IMR-90 (cell line): ENCODE data around the gene SLC9A9. TPM values are rescaled to one million over a fixed set of nuclear protein-coding genes. Genes with fewer than 3 reads are reported as not detected.

Experiments
- ATAC-seq: fragments of 200-7000 bp; cut with Tn5 transposase; 2 replicates; pipeline ENCODE4 v1.9.1; 2020; ENCODE audit warnings: low read depth, mild to moderate bottlenecking, moderate library complexity
- BruUV-seq: library from RNA; stranded (reverse); fragments of 400-500 nt; replicated peaks from 2 replicates; lab custom pipeline; 2021; lab: Mats Ljungman, UMichigan
- CTCF ChIA-PET: fragments of 300-600 bp; formaldehyde crosslinking; extraction: SDS; loops from one replicate; lab custom pipeline; 2021; ENCODE audit warnings: antibody characterized with exemption; lab: Yijun Ruan, JAX
- POLR2A ChIA-PET: fragments of 300-600 bp; sonication (Branson Sonifier 250); formaldehyde crosslinking; loops from one replicate; lab custom pipeline; 2022; ENCODE audit warnings: antibody characterized with exemption; ENCODE audit not compliant: unreplicated experiment; lab: Charles Lee
- DNase-seq: peaks from one replicate; pipeline ENCODE4 v3.0.0; 2013
- H2AFZ ChIP-seq: replicated peaks from 2 replicates; pipeline ENCODE3; 2013; ENCODE audit warnings: low read length, mild to moderate bottlenecking; ENCODE audit not compliant: poor library complexity
- H2AK5ac ChIP-seq: 2 replicates; pipeline ENCODE4 v1.6.1; 2013; ENCODE audit warnings: low read depth, low read length, inconsistent platforms
- H2AK9ac ChIP-seq: replicated peaks from 2 replicates; pipeline ENCODE3; 2013; ENCODE audit warnings: mild to moderate bottlenecking, low read depth, low read length, moderate library complexity; ENCODE audit not compliant: poor library complexity
- H2BK120ac ChIP-seq: 2 replicates; pipeline ENCODE4 v1.6.1; 2013; ENCODE audit warnings: low read depth, low read length, inconsistent platforms
- H2BK15ac ChIP-seq: 3 replicates; pipeline ENCODE4 v1.6.1; 2013; ENCODE audit warnings: low read depth, low read length, inconsistent platforms
- H2BK20ac ChIP-seq: 2 replicates; pipeline ENCODE4 v1.6.1; 2013; ENCODE audit warnings: low read depth, mild to moderate bottlenecking, inconsistent platforms, low read length, moderate library complexity
- H2BK5ac ChIP-seq: 2 replicates; pipeline ENCODE4 v1.6.1; 2013; ENCODE audit warnings: mild to moderate bottlenecking, low read depth, low read length, inconsistent platforms; ENCODE audit not compliant: poor library complexity, severe bottlenecking
- H3K14ac ChIP-seq: replicated peaks from 2 replicates; pipeline ENCODE4 v1.6.1; 2013; ENCODE audit warnings: low read depth, low read length, inconsistent platforms
- H3K18ac ChIP-seq: 2 replicates; pipeline ENCODE4 v1.6.1; 2013; ENCODE audit warnings: low read depth, low read length, control low read depth
- H3K23ac ChIP-seq: 2 replicates; pipeline ENCODE4 v1.6.1; 2013; ENCODE audit warnings: low read depth, low read length, inconsistent platforms
- H3K27ac ChIP-seq: 2 replicates; pipeline ENCODE4 v1.5.1; 2013; ENCODE audit warnings: mild to moderate bottlenecking, control low read depth, low read length; ENCODE audit not compliant: insufficient read depth
- H3K27me3 ChIP-seq: 2 replicates; pipeline ENCODE4 v1.6.1; 2013; ENCODE audit warnings: low read length; ENCODE audit not compliant: control insufficient read depth, insufficient read depth
- H3K36me3 ChIP-seq: 2 replicates; pipeline ENCODE4 v1.6.1; 2013; ENCODE audit warnings: low read length, mixed read lengths; ENCODE audit not compliant: control insufficient read depth, insufficient read depth
- H3K4ac ChIP-seq: 2 replicates; pipeline ENCODE4 v1.6.1; 2013; ENCODE audit warnings: low read depth, low read length, inconsistent platforms
- H3K4me1 ChIP-seq: 2 replicates; pipeline ENCODE4 v1.6.1; 2013; ENCODE audit warnings: low read length, mixed read lengths; ENCODE audit not compliant: control insufficient read depth, insufficient read depth
- H3K4me2 ChIP-seq: 2 replicates; pipeline ENCODE4 v1.6.1; 2013; ENCODE audit warnings: low read depth, mild to moderate bottlenecking, control low read depth, low read length, moderate library complexity
- H3K4me3 ChIP-seq: 2 replicates; pipeline ENCODE4 v1.5.1; 2013; ENCODE audit warnings: low read depth, mild to moderate bottlenecking, control low read depth, low read length, moderate library complexity; ENCODE audit not compliant: insufficient read depth
- H3K56ac ChIP-seq: 2 replicates; pipeline ENCODE4 v1.6.1; 2013; ENCODE audit warnings: low read length, inconsistent platforms; ENCODE audit not compliant: insufficient read depth; ENCODE audit errors: extremely low read depth
- H3K79me1 ChIP-seq, 2 experiments: 2 replicates each; pipeline ENCODE4 v1.6.1; 2013; ENCODE audit warnings: low read length in 2 of 2, inconsistent platforms in 1 of 2, low read depth in 1 of 2
- H3K9ac ChIP-seq: 2 replicates; pipeline ENCODE4 v1.6.1; 2013; ENCODE audit warnings: low read depth, low read length, control low read depth
- H3K9me1 ChIP-seq: 2 replicates; pipeline ENCODE4 v1.6.1; 2013; ENCODE audit warnings: low read length, inconsistent platforms; ENCODE audit not compliant: insufficient read depth
- H3K9me3 ChIP-seq: 2 replicates; pipeline ENCODE4 v1.6.1; 2013; ENCODE audit warnings: low read length; ENCODE audit not compliant: control insufficient read depth, insufficient read depth
- H4K20me1 ChIP-seq: 2 replicates; pipeline ENCODE4 v1.6.1; 2013; ENCODE audit warnings: low read length, inconsistent platforms; ENCODE audit not compliant: insufficient read depth
- H4K5ac ChIP-seq: 2 replicates; pipeline ENCODE4 v1.6.1; 2013; ENCODE audit warnings: mild to moderate bottlenecking, low read depth, low read length, control low read depth
- H4K8ac ChIP-seq, 2 experiments: 2 replicates each; pipeline ENCODE4 v1.6.1; 2013; ENCODE audit warnings: low read depth in 2 of 2, low read length in 2 of 2, control low read depth in 1 of 2, inconsistent platforms in 1 of 2
- H4K91ac ChIP-seq: 2 replicates; pipeline ENCODE4 v1.6.1; 2013; ENCODE audit warnings: low read depth, low read length, inconsistent platforms; ENCODE audit not compliant: insufficient read depth
- BHLHE40 ChIP-seq: fragments of 150-350 bp; IDR thresholded peaks from 2 replicates; pipeline ENCODE4 v1.6.1; 2016; ENCODE audit warnings: mild to moderate bottlenecking, low read depth, low read length
- CEBPB ChIP-seq: IDR thresholded peaks from 2 replicates; pipeline ENCODE4 v1.6.1; 2012; ENCODE audit warnings: low read depth, low read length, improper control_type of control experiment
- MAFK ChIP-seq: IDR thresholded peaks from 2 replicates; pipeline ENCODE4 v1.6.1; 2012; ENCODE audit warnings: low read depth, low read length, improper control_type of control experiment
- MAZ ChIP-seq: IDR thresholded peaks from 2 replicates; pipeline ENCODE4 v1.6.1; 2012; ENCODE audit warnings: low read depth, mild to moderate bottlenecking, low read length, improper control_type of control experiment, moderate library complexity, borderline replicate concordance
- MXI1 ChIP-seq: IDR thresholded peaks from 2 replicates; pipeline ENCODE4 v1.6.1; 2012; ENCODE audit warnings: low read depth, mild to moderate bottlenecking, low read length, moderate library complexity, borderline replicate concordance
- POLR2A ChIP-seq: IDR thresholded peaks from 2 replicates; pipeline ENCODE4 v1.6.1; 2012; ENCODE audit warnings: mild to moderate bottlenecking, low read depth, low read length
- RAD21 ChIP-seq: IDR thresholded peaks from 2 replicates; pipeline ENCODE4 v1.6.1; 2012; ENCODE audit warnings: low read length, improper control_type of control experiment
- RCOR1 ChIP-seq: IDR thresholded peaks from 2 replicates; pipeline ENCODE4 v1.6.1; 2012; ENCODE audit warnings: mild to moderate bottlenecking, low read length, improper control_type of control experiment; ENCODE audit not compliant: insufficient replicate concordance
- SMC3 ChIP-seq: fragments of 150-350 bp; IDR thresholded peaks from 2 replicates; pipeline ENCODE4 v1.6.1; 2016; ENCODE audit warnings: low read depth, mild to moderate bottlenecking, antibody characterized with exemption, low read length, moderate library complexity
- WGBS, 2 experiments: methylation state at CpG; one replicate each; pipeline versions ENCODE4 v1.1.5 to v1.1.7; 2013; ENCODE audit warnings: missing lambda C conversion rate in 2 of 2; ENCODE audit not compliant: insufficient read length in 1 of 2; ENCODE audit errors: extremely low coverage in 2 of 2; 5-methylcytosine and 5-hydroxymethylcytosine counted together
- dilution Hi-C: fragments of 300-500 bp; cut with HindIII; formaldehyde crosslinking; loops from one replicate; pipeline ENCODE4 v1.14.3; 2018; ENCODE audit warnings: low sequenced_read_pairs; ENCODE audit not compliant: unreplicated experiment
- in situ Hi-C: fragments of 300-500 bp; cut with MboI; formaldehyde crosslinking; loops from 3 replicates; pipeline ENCODE4 v1.14.3; 2019; ENCODE audit warnings: low sequenced_read_pairs, inconsistent platforms, mixed read lengths
- intact Hi-C: fragments of 100-400 bp; cut with micrococcal nuclease; formaldehyde crosslinking; loops from 2 replicates; pipeline ENCODE4 v1.10.0; 2022
- polyA plus RNA-seq, 3 experiments: library from polyadenylated mRNA; depleted of rRNA; stranded (reverse); fragments of >200 nt; gene quantifications; 2 replicates each; pipeline ENCODE4 v1.2.3, GENCODE V29; 2012; ENCODE audit warnings: low replicate concordance in 1 of 3
- total RNA-seq: library from RNA; depleted of rRNA; stranded (reverse); fragments of >200 nt; gene quantifications from 2 replicates; pipeline ENCODE4 v1.2.3, GENCODE V29; 2012
- TF ChIP-seq, protein P1 (sequence below): conservative IDR thresholded peaks from 2 replicates; pipeline ENCODE4 v1.5.1; 2012; ENCODE audit warnings: mild to moderate bottlenecking, low read depth, low read length, improper control_type of control experiment

SLC9A9 gene
- total and polyA plus RNA-seq, 2 of the 4 experiments (the other 2 are of a cell fraction), result 1.4 to 2.3 TPM

DNA sequence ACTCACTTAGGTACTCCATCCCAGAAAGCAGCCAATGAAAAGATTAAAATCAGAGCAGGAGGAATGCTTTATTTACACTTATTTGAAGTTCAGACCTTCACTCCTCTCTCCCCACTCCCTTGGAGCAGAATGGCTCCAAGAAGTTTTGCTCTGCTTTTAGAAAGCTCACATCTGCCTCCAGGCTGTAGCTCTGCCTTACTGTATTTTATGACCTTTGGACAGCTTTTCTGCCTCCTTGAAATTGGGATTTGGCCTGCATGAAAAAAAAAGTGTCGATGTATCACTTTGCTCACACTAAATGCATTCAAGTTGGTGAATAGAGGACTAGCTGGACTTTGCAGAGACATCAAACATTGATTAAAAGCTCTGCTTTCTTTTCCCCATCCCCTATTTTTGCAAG, 95.3 kb downstream of the SLC9A9 start:
- Histone ChIP-seq H2AK9ac (no peak overlapping the region), H3K79me1 (no peaks in the 10 kb centered on the region), H2BK20ac (no peak overlapping the region), H2BK5ac (no peak overlapping the region), H2AK5ac (no peak overlapping the region), H3K9me3 (no peaks in the 10 kb centered on the region), H4K91ac (no peak overlapping the region), H3K27ac (no peak overlapping the region), H2BK120ac (no peak overlapping the region), H3K4me3 (no peak overlapping the region), H3K56ac (no peak overlapping the region), H3K9me1 (no peaks in the 10 kb centered on the region), H3K14ac (no peak overlapping the region), H3K4me1 (no peaks in the 10 kb centered on the region; the same call in 1 of the 2 replicates), H3K9ac (no peak overlapping the region), H2BK15ac (no peak overlapping the region), H3K18ac (no peak overlapping the region), H4K5ac (no peak overlapping the region), H3K4me2 (no peak overlapping the region), H3K23ac (no peak overlapping the region), H3K4ac (no peak overlapping the region), H4K20me1 (no peaks in the 10 kb centered on the region), H3K27me3 (no peaks in the 10 kb centered on the region), H3K36me3 (no peaks in the 10 kb centered on the region), H2AFZ (no peak overlapping the region), H4K8ac (no peak overlapping the region)
- no peak for DNase-seq
- ChIA-PET POLR2A (no interaction called here), CTCF (interaction anchor here (1.1 kb wide), 1 partner anchor 18 kb away, joined by 3 read pairs; no protein-coding TSS in a partner anchor)
- WGBS, 2 experiments, result no CpG with 5 or more reads among the region's 1 CpG
- in situ Hi-C loops, result no loop called here
- intact Hi-C loops, result no loop called here
- no peak for TF ChIP-seq BHLHE40
- no peak for TF ChIP-seq MXI1
- TF ChIP-seq RCOR1, result no peak
- TF ChIP-seq MAZ, result no peak
- TF ChIP-seq RAD21, result no peak
- TF ChIP-seq POLR2A, result no peak
- TF ChIP-seq, protein P1, sequence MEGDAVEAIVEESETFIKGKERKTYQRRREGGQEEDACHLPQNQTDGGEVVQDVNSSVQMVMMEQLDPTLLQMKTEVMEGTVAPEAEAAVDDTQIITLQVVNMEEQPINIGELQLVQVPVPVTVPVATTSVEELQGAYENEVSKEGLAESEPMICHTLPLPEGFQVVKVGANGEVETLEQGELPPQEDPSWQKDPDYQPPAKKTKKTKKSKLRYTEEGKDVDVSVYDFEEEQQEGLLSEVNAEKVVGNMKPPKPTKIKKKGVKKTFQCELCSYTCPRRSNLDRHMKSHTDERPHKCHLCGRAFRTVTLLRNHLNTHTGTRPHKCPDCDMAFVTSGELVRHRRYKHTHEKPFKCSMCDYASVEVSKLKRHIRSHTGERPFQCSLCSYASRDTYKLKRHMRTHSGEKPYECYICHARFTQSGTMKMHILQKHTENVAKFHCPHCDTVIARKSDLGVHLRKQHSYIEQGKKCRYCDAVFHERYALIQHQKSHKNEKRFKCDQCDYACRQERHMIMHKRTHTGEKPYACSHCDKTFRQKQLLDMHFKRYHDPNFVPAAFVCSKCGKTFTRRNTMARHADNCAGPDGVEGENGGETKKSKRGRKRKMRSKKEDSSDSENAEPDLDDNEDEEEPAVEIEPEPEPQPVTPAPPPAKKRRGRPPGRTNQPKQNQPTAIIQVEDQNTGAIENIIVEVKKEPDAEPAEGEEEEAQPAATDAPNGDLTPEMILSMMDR, result no peak
- TF ChIP-seq MAFK, result no peak
- TF ChIP-seq CEBPB, result no peak
- TF ChIP-seq SMC3, result no peak
- no TSS peak for BruUV-seq
- no peak for ATAC-seq
- dilution Hi-C loops, result no loop called here
